ENCODE data around the gene REM2. TPM values are rescaled to one million over a fixed set of nuclear protein-coding genes. Genes with fewer than 3 reads are reported as not detected.
A peak's percentile ranks its signal among the peaks of the same experiment; 100 is the strongest.

Gene REM2
- total RNA-seq, 1 donor = 0.09 TPM

DNA sequence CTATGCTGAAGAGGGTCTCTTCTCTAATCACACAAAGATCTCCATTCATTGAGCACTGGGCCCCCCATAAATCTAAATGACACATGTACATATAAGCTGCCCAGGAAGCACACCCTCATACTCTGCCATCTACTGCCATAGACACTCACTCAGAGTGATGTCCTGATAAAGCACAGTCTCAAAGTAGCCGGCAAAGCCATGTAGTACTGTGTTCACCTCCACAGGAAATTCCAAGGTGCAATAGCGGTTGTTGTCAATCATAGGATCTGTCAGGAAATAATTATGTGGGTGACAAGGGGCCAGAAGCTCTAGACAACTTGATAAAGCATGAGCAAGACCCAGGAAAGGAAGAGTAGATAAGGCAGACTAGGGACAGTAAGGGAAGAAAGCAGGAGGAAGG, 39.3 kb downstream of the REM2 start:
- H3K4me3 ChIP-seq (ENCODE audit: low read depth, low read length) = no peak overlapping the region
- TF ChIP-seq CTCF (IDR thresholded peaks at IDR 0.05; ENCODE audit: insufficient read depth, low read length) = no peak
- no peak for DNase-seq (ENCODE audit: low read depth)

DNA sequence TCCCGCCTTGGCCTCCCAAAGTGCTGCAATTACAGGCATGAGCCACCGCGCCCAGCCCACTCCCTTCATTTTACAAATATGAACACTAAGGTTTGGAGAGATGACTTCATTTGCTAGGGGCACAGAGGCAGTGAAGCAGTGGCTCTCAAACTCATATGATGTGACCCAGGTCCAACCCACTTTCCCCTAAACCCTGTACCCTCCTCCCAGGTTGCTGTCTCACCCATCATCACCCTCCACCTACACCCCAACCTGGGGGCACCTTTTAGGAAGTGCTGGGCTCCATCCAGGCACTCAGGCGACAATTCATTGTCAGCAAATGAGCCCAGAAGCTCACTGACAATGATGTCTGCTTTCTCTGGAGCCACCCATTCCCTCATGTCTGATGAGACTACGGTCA, 40.7 kb downstream of the REM2 start:
- no peak for DNase-seq (ENCODE audit: low read depth)
- no peak overlapping the region for H3K4me3 ChIP-seq (ENCODE audit: low read depth, low read length)
- TF ChIP-seq CTCF (IDR thresholded peaks at IDR 0.05; ENCODE audit: insufficient read depth, low read length) = no peak

- H3K4me3 ChIP-seq (ENCODE audit: low read depth, low read length) = no peak overlapping the region
- no peak for TF ChIP-seq CTCF (IDR thresholded peaks at IDR 0.05; ENCODE audit: insufficient read depth, low read length)
- DNase-seq (ENCODE audit: low read depth) = no peak
Observed at GRCh38 chr14:22925513-22925912, 42.5 kb downstream of the REM2 start.

- no peak for DNase-seq (ENCODE audit: low read depth)
- TF ChIP-seq CTCF (IDR thresholded peaks at IDR 0.05; ENCODE audit: insufficient read depth, low read length) = no peak
- no peak overlapping the region for H3K4me3 ChIP-seq (ENCODE audit: low read depth, low read length)
Observed at GRCh38 chr14:22926316-22926715, 43.3 kb downstream of the REM2 start.

DNA sequence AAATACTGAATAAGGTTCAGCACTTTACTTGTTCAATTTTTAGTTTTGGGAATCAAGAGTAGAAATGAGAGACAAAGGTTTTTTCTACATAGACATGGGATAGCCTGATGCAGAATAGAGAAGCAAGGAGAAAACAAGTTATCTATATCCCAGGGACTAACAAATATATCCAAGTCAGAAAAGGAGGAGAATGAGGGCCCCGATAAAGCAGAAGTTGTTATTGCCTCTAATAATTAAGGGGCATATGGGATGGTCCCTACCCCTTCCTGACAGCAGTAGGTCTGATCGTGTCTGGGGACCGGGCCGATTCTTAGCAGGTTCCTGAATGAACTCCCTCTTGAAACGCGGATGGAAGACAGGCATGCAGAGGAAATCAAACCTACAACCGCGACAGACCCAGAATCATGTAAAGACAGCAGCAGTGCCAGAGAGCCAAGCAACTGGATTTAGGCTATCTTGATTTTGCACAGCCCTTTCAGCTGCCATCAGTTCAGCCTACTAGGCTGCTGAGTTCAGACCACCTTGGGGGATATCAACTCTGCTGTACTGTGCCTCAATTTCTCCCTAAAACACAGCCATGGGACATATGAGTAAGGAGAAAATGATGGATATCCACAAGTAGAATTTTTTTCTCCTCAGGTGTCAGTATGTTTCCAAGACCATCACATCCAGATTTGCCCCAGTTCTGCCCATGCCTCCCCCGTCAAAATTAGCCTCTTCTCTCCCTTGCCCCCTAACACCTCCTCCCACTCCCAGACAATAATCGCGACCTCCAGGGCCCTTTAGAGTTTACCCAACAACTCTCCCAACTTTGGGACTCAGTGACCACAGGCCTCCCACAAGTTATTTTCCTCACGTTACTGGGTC, 45.4 kb downstream of the REM2 start:
- no peak for DNase-seq (ENCODE audit: low read depth)
- H3K4me3 ChIP-seq (ENCODE audit: low read depth, low read length) = peak overlapping the region; percentile 98
- TF ChIP-seq CTCF (IDR thresholded peaks at IDR 0.05; ENCODE audit: insufficient read depth, low read length) = no peak

DNA sequence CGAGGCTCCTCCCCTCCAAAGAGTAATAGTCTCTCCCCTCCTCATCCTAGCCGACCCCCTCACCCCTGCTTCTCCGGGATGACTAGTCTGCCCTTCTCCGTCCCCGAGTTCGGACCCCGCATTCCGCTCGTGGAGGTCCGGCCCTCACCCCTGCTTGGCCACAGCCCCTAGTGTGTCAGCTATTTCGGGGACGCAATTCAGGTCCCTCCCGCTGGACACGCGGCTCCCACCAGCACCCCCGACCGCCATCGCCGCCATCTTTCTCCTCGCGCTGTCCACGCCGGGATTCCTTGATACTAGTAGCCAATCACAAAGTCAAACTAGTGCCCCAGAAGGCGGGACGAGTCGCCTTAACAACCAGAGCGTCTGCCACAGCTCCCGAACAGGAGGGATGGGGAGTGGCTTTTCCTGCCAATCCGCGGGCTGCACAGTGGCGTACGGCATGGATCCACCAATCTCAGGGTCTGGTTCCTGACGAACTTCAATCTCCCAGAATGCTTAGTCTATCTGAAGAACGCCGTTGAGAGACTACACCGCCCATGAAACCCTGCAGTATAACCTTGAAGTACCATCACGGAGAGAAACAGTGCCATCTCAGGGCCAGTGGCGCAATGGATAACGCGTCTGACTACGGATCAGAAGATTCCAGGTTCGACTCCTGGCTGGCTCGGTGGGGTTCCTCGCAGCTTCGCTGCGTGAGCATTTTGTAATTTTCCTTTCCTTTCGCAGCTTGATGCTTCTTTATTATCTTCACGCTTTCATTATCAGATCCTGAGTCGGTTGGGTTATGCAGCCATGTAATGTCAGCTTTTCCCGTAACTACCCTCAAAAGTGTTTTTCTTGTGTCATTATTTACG, 46.3 kb downstream of the REM2 start, which contains the start of gene PRMT5:
Gene PRMT5, minus strand, starts transcription at position 273 of the 857 bp plus-strand sequence. Its CDS starts 15 bp downstream, at position 258.
- peak within 1 kb of the TSS; percentile 98 for H3K4me3 ChIP-seq (ENCODE audit: low read depth, low read length)
- TF ChIP-seq CTCF (IDR thresholded peaks at IDR 0.05; ENCODE audit: insufficient read depth, low read length) = no peak
- peak; percentile 100 for DNase-seq (ENCODE audit: low read depth)
